HepG2 (cell line): ENCODE data around the gene PELI3. TPM values are rescaled to one million over a fixed set of nuclear protein-coding genes. Genes with fewer than 3 reads are reported as not detected.
A peak's percentile ranks its signal among the peaks of the same experiment; 100 is the strongest.

Source experiments
- AKAP8 ChIP-seq: sonication (generic); formaldehyde crosslinking; IDR thresholded peaks from 2 replicates; pipeline ENCODE4 v1.5.1; 2020; ENCODE audit warnings: mild to moderate bottlenecking, missing genetic modification reagents
- ATAD3A ChIP-seq: sonication (generic); formaldehyde crosslinking; IDR thresholded peaks from 2 replicates; pipeline ENCODE4 v1.4.0; 2020; ENCODE audit warnings: missing genetic modification reagents
- E2F5 ChIP-seq: sonication (generic); formaldehyde crosslinking; conservative IDR thresholded peaks from 2 replicates; pipeline ENCODE4 v1.4.0; 2020; ENCODE audit warnings: missing genetic modification reagents
- HCFC1 ChIP-seq: fragments of 150-350 bp; IDR thresholded peaks from 2 replicates; pipeline ENCODE4 v1.6.1; 2014; ENCODE audit warnings: low read depth, low read length
- HHEX ChIP-seq: IDR thresholded peaks from 2 replicates; pipeline ENCODE4 v1.6.1; 2016; ENCODE audit warnings: control low read depth
- HNRNPL ChIP-seq: fragments of 200-400 bp; formaldehyde crosslinking; IDR thresholded peaks from 2 replicates; pipeline ENCODE4 v1.6.1; 2017; ENCODE audit warnings: mild to moderate bottlenecking, low read depth, low read length
- HOXA3 ChIP-seq: sonication (generic); formaldehyde crosslinking; IDR thresholded peaks from 2 replicates; pipeline ENCODE4 v1.5.0; 2020; ENCODE audit warnings: missing genetic modification reagents
- MTA3 ChIP-seq: sonication (generic); formaldehyde crosslinking; IDR thresholded peaks from 2 replicates; pipeline ENCODE4 v1.4.0; 2020; ENCODE audit warnings: missing genetic modification reagents
- NFATC3 ChIP-seq: sonication (generic); formaldehyde crosslinking; IDR thresholded peaks from 2 replicates; pipeline ENCODE4 v1.5.1; 2020; ENCODE audit warnings: mild to moderate bottlenecking, missing genetic modification reagents
- NR2F1 ChIP-seq, 2 experiments: fragments of 450-650 bp in 1 of 2; formaldehyde crosslinking in 1 of 2; IDR thresholded peaks; 2 replicates each; pipeline versions ENCODE4 v1.5.0 to v1.6.1; 2016 to 2020; ENCODE audit warnings: mild to moderate bottlenecking in 1 of 2, missing compliant biosample characterization in 1 of 2, missing genetic modification reagents in 1 of 2, moderate library complexity in 1 of 2
- POLR2AphosphoS2 ChIP-seq: IDR thresholded peaks from 2 replicates; pipeline ENCODE4 v1.6.1; 2011; ENCODE audit warnings: low read depth, low read length, improper control_type of control experiment
- RBFOX2 ChIP-seq: fragments of 200-400 bp; formaldehyde crosslinking; IDR thresholded peaks from 2 replicates; pipeline ENCODE4 v1.6.1; 2017; ENCODE audit warnings: low read depth, mild to moderate bottlenecking, low read length
- TEAD2 ChIP-seq: sonication (generic); formaldehyde crosslinking; IDR thresholded peaks from 2 replicates; pipeline ENCODE4 v1.9.0; 2021; ENCODE audit warnings: missing genetic modification reagents
- TIGD3 ChIP-seq: sonication (generic); formaldehyde crosslinking; IDR thresholded peaks from 2 replicates; pipeline ENCODE4 v1.5.1; 2020; ENCODE audit warnings: mild to moderate bottlenecking, missing genetic modification reagents, borderline replicate concordance
- ZNF292 ChIP-seq: sonication (generic); formaldehyde crosslinking; IDR thresholded peaks from 2 replicates; pipeline ENCODE4 v1.8.1; 2022; ENCODE audit warnings: mild to moderate bottlenecking, low read depth, missing genetic modification reagents, borderline replicate concordance
- ZNF350 ChIP-seq: sonication (generic); formaldehyde crosslinking; IDR thresholded peaks from 2 replicates; pipeline ENCODE4 v1.4.0; 2020; ENCODE audit warnings: mild to moderate bottlenecking, low read depth, missing genetic modification reagents, borderline replicate concordance
- ZNF552 ChIP-seq: sonication (generic); formaldehyde crosslinking; IDR thresholded peaks from 2 replicates; pipeline ENCODE4 v1.9.0; 2022; ENCODE audit warnings: missing genetic modification reagents, mild to moderate bottlenecking, borderline replicate concordance
- ZNF672 ChIP-seq: sonication (generic); formaldehyde crosslinking; IDR thresholded peaks from 2 replicates; pipeline ENCODE4 v1.8.1; 2022; ENCODE audit warnings: missing genetic modification reagents
- ZNF768 ChIP-seq: sonication (generic); formaldehyde crosslinking; IDR thresholded peaks from 2 replicates; pipeline ENCODE4 v1.4.0; 2020; ENCODE audit warnings: missing genetic modification reagents
- ZNF790 ChIP-seq: sonication (generic); formaldehyde crosslinking; IDR thresholded peaks from 2 replicates; pipeline ENCODE4 v1.8.0; 2022; ENCODE audit warnings: missing genetic modification reagents, mild to moderate bottlenecking, borderline replicate concordance
- polyA plus RNA-seq, 8 experiments: library from polyadenylated mRNA; depleted of rRNA in 3 of 8; stranded (reverse) in 7 of 8; unstranded in 1 of 8; fragments of >200 nt; fragmentation: Illumina TruSeq in 4 of 8; extraction: Trizol in 4 of 8; gene quantifications; 2 replicates each; pipeline versions ENCODE4 v1.2.1 to v1.2.3, GENCODE V29; 2011 to 2016; ENCODE audit warnings: low read depth in 4 of 8, missing spikeins in 1 of 8, mixed read lengths in 1 of 8; ENCODE audit not compliant: insufficient read depth in 1 of 8
- total RNA-seq, 5 experiments: library from RNA; depleted of rRNA; stranded (reverse); fragments of >200 nt; fragmentation: Illumina TruSeq; extraction: Trizol; gene quantifications; 2 replicates each; pipeline ENCODE4 v1.2.3, GENCODE V29; 2016; ENCODE audit warnings: low read depth in 1 of 5
- TF ChIP-seq, protein P1 (sequence below): sonication (generic); formaldehyde crosslinking; IDR thresholded peaks from 2 replicates; pipeline ENCODE4 v1.5.0; 2020; ENCODE audit warnings: mild to moderate bottlenecking, missing genetic modification reagents
- TF ChIP-seq, protein P2 (sequence below): sonication (generic); IDR thresholded peaks from 2 replicates; pipeline ENCODE4 v1.6.1; 2016; ENCODE audit warnings: low read depth, borderline replicate concordance
- TF ChIP-seq, protein P3 (sequence below): sonication (generic); formaldehyde crosslinking; IDR thresholded peaks from 2 replicates; pipeline ENCODE4 v1.5.0; 2020; ENCODE audit warnings: missing genetic modification reagents, mild to moderate bottlenecking, borderline replicate concordance

PELI3 gene
- total and polyA plus RNA-seq, 2 of the 13 experiments (the other 11 are each of a cell fraction or from before 2014, with no cell fraction given), result 2.0 to 4.0 TPM

GRCh38 chr11:66438504-66439466, 27.9 kb upstream of the PELI3 start, which contains the start of gene MRPL11 (continued):
- TF ChIP-seq TIGD3 (no peak), ZNF350 (peak; percentile 88; the same call in 1 of the 2 replicates), POLR2AphosphoS2 (no peak), ZNF672 (CRISPR knock-in tag) (no peak), HNRNPL (no peak), TEAD2 (CRISPR knock-in tag) (no peak), ATAD3A (no peak), NFATC3 (CRISPR knock-in tag) (no peak), ZNF552 (no peak), HHEX (CRISPR knock-in tag) (peak; percentile 47; the same call in 1 of the 2 replicates), ZNF292 (CRISPR knock-in tag) (no peak), ZNF790 (CRISPR knock-in tag) (no peak), NR2F1 (CRISPR knock-in tag; IDR thresholded peaks at IDR 0.05) (peak; percentile 90 to 99; a peak in 3 of 4 replicates), E2F5 (CRISPR knock-in tag) (peak; percentile 58; the same call in 1 of the 2 replicates), HOXA3 (CRISPR knock-in tag) (peak; percentile 72), MTA3 (CRISPR knock-in tag) (no peak), HCFC1 (peak; percentile 94), RBFOX2 (peak; percentile 83), ZNF768 (CRISPR knock-in tag) (peak; percentile 33; the same call in 1 of the 2 replicates), AKAP8 (no peak)
- TF ChIP-seq, protein P1, sequence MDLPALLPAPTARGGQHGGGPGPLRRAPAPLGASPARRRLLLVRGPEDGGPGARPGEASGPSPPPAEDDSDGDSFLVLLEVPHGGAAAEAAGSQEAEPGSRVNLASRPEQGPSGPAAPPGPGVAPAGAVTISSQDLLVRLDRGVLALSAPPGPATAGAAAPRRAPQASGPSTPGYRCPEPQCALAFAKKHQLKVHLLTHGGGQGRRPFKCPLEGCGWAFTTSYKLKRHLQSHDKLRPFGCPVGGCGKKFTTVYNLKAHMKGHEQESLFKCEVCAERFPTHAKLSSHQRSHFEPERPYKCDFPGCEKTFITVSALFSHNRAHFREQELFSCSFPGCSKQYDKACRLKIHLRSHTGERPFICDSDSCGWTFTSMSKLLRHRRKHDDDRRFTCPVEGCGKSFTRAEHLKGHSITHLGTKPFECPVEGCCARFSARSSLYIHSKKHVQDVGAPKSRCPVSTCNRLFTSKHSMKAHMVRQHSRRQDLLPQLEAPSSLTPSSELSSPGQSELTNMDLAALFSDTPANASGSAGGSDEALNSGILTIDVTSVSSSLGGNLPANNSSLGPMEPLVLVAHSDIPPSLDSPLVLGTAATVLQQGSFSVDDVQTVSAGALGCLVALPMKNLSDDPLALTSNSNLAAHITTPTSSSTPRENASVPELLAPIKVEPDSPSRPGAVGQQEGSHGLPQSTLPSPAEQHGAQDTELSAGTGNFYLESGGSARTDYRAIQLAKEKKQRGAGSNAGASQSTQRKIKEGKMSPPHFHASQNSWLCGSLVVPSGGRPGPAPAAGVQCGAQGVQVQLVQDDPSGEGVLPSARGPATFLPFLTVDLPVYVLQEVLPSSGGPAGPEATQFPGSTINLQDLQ (CRISPR knock-in tag), result 0 out of 2 replicates have a peak, but pooled peaks have one; percentile 46
- TF ChIP-seq, protein P2, sequence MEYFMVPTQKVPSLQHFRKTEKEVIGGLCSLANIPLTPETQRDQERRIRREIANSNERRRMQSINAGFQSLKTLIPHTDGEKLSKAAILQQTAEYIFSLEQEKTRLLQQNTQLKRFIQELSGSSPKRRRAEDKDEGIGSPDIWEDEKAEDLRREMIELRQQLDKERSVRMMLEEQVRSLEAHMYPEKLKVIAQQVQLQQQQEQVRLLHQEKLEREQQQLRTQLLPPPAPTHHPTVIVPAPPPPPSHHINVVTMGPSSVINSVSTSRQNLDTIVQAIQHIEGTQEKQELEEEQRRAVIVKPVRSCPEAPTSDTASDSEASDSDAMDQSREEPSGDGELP, result peak; percentile 13; the same call in 1 of the 2 replicates
- TF ChIP-seq, protein P3, sequence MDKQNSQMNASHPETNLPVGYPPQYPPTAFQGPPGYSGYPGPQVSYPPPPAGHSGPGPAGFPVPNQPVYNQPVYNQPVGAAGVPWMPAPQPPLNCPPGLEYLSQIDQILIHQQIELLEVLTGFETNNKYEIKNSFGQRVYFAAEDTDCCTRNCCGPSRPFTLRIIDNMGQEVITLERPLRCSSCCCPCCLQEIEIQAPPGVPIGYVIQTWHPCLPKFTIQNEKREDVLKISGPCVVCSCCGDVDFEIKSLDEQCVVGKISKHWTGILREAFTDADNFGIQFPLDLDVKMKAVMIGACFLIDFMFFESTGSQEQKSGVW, result no peak
